Measurements from ENCODE around the gene IL17RB. TPM values are rescaled to one million over a fixed set of nuclear protein-coding genes. Genes with fewer than 3 reads are reported as not detected.

The IL17RB gene
- polyA plus RNA-seq, 1 donor (not counting 4 experiments of a cell fraction or from before 2014, with no cell fraction given), result not detected

DNA sequence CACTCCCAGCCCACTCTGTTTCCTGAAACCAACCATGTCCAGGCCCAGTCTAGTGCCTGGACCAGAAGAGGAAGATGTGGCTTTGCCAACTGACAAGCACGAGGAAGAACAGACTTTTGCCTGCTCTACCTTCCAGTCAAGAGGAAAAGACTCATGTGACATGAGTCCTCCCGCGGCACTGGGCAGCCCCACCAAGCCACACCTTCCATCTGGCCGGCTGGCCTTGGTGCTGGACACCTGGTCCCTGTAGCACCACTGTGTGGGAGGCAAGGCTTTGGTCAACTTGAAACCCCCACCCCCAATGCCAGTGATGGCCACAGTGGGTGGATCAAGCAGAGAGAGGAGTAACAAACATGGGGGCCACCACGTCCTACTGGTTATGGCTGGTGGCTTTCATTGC, 12.7 kb upstream of the IL17RB start:
- DNase-seq (ENCODE audit: low read depth, low spot score) (no peak), FAIRE-seq (no peak)
- Histone ChIP-seq H3K9ac (ENCODE audit: control insufficient read depth, extremely low read depth, insufficient read depth, low read length) (no peak overlapping the region), H4K20me1 (ENCODE audit: control insufficient read depth, extremely low read depth, insufficient read depth, low read length) (no peaks in the 10 kb centered on the region), H3K36me3 (ENCODE audit: control insufficient read depth in 2 of 2, extremely low read depth in 1 of 2, insufficient read depth in 2 of 2, low read length in 2 of 2) (no peaks in the 10 kb centered on the region), H3K79me2 (ENCODE audit: control insufficient read depth, insufficient read depth, low read length) (no peaks in the 10 kb centered on the region), H3K27me3 (ENCODE audit: control insufficient read depth, extremely low read depth, insufficient read depth, low read length) (no peaks in the 10 kb centered on the region), H3K4me1 (ENCODE audit: control insufficient read depth, extremely low read depth, insufficient read depth, low read length) (no peaks in the 10 kb centered on the region), H2AFZ (ENCODE audit: control insufficient read depth, low read length) (no peak overlapping the region), H3K9me3 (ENCODE audit: control insufficient read depth, low read depth, low read length) (no peaks in the 10 kb centered on the region), H3K4me2 (ENCODE audit: control insufficient read depth, extremely low read depth, insufficient read depth, low read depth, low read length) (no peak overlapping the region), H3K27ac (ENCODE audit: control insufficient read depth, insufficient read depth, low read length) (no peak overlapping the region), H3K9me1 (ENCODE audit: control insufficient read depth, extremely low read depth, insufficient read depth, low read length) (no peaks in the 10 kb centered on the region), H3K4me3 (ENCODE audit: control insufficient read depth in 2 of 3, extremely low read depth in 1 of 3, insufficient read depth in 2 of 3, low read depth in 1 of 3, low read length in 3 of 3) (no peak overlapping the region)
- TF ChIP-seq, protein P1, sequence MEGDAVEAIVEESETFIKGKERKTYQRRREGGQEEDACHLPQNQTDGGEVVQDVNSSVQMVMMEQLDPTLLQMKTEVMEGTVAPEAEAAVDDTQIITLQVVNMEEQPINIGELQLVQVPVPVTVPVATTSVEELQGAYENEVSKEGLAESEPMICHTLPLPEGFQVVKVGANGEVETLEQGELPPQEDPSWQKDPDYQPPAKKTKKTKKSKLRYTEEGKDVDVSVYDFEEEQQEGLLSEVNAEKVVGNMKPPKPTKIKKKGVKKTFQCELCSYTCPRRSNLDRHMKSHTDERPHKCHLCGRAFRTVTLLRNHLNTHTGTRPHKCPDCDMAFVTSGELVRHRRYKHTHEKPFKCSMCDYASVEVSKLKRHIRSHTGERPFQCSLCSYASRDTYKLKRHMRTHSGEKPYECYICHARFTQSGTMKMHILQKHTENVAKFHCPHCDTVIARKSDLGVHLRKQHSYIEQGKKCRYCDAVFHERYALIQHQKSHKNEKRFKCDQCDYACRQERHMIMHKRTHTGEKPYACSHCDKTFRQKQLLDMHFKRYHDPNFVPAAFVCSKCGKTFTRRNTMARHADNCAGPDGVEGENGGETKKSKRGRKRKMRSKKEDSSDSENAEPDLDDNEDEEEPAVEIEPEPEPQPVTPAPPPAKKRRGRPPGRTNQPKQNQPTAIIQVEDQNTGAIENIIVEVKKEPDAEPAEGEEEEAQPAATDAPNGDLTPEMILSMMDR (optimal IDR thresholded peaks at IDR 0.05 in 1 of 3, IDR thresholded peaks at IDR 0.05 in 1 of 3, conservative IDR thresholded peaks at IDR 0.05 in 1 of 3; ENCODE audit: extremely low read depth in 1 of 3, insufficient read depth in 2 of 3, low read length in 3 of 3), result no peak
- dilution Hi-C loops (cut with MboI; ENCODE audit: extremely low pct_ligation_motif_present, low sequenced_read_pairs), result no loop called here

DNA sequence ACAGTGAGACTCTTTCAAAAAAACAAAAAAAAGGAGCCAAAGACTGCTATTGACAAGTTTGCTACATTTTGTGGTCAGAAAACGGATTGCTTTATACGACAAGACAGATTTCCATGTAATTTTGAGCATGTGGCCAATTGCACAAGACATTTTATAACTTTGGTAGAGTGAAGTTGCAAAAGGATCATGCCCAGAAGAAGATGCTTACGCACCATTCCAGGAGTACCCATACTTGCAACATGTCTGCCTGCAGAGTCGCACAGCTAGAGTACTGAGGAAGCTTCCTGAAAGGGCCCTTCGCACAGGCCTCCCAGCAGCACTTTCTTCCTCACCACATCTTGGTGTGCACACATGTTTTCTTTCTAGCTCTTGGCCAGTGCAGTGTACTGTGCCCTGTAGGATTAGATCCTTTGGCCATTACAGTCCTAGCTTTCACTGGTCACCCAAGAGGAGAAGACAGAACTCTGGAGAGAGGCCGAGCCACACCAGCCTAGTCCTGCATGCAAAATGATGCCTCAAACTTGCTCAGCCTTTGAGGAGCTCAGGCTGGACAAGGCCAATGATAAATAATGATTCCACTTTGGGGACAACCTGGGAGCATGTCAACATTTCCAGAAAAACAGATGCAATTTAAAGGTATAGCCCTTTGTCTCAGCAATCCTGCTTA, 11.8 kb upstream of the IL17RB start:
- dilution Hi-C loops (cut with MboI; ENCODE audit: extremely low pct_ligation_motif_present, low sequenced_read_pairs), result no loop called here
- no peak for TF ChIP-seq EZH2 (IDR thresholded peaks at IDR 0.05; ENCODE audit: low read length)
- TF ChIP-seq, protein P1 (optimal IDR thresholded peaks at IDR 0.05 in 1 of 3, IDR thresholded peaks at IDR 0.05 in 1 of 3, conservative IDR thresholded peaks at IDR 0.05 in 1 of 3; ENCODE audit: extremely low read depth in 1 of 3, insufficient read depth in 2 of 3, low read length in 3 of 3), result no peak

More for the DNA sequence above, 11.8 kb upstream of the IL17RB start:
- H3K9me3 ChIP-seq (ENCODE audit: control insufficient read depth, low read depth, low read length), result no peaks in the 10 kb centered on the region
- no peaks in the 10 kb centered on the region for H3K36me3 ChIP-seq (ENCODE audit: control insufficient read depth in 2 of 2, extremely low read depth in 1 of 2, insufficient read depth in 2 of 2, low read length in 2 of 2)
- H2AFZ ChIP-seq (ENCODE audit: control insufficient read depth, low read length), result no peak overlapping the region
- no peak overlapping the region for H3K9ac ChIP-seq (ENCODE audit: control insufficient read depth, extremely low read depth, insufficient read depth, low read length)
- no peak overlapping the region for H3K27ac ChIP-seq (ENCODE audit: control insufficient read depth, insufficient read depth, low read length)
- DNase-seq (ENCODE audit: low read depth, low spot score), result no peak
- no peak overlapping the region for H3K4me2 ChIP-seq (ENCODE audit: control insufficient read depth, extremely low read depth, insufficient read depth, low read depth, low read length)
- H3K27me3 ChIP-seq (ENCODE audit: control insufficient read depth, extremely low read depth, insufficient read depth, low read length), result no peaks in the 10 kb centered on the region
- H3K4me1 ChIP-seq (ENCODE audit: control insufficient read depth, extremely low read depth, insufficient read depth, low read length), result no peaks in the 10 kb centered on the region
- FAIRE-seq, result no peak
- H4K20me1 ChIP-seq (ENCODE audit: control insufficient read depth, extremely low read depth, insufficient read depth, low read length), result no peaks in the 10 kb centered on the region
- H3K4me3 ChIP-seq (ENCODE audit: control insufficient read depth in 2 of 3, extremely low read depth in 1 of 3, insufficient read depth in 2 of 3, low read depth in 1 of 3, low read length in 3 of 3), result no peak overlapping the region
- no peaks in the 10 kb centered on the region for H3K79me2 ChIP-seq (ENCODE audit: control insufficient read depth, insufficient read depth, low read length)
- no peaks in the 10 kb centered on the region for H3K9me1 ChIP-seq (ENCODE audit: control insufficient read depth, extremely low read depth, insufficient read depth, low read length)
